Measurements from ENCODE around the gene ATF7IP. TPM values are rescaled to one million over a fixed set of nuclear protein-coding genes. Genes with fewer than 3 reads are reported as not detected.

The ATF7IP gene
- total RNA-seq, 1 donor from 2014 or later, result 212 TPM

DNA sequence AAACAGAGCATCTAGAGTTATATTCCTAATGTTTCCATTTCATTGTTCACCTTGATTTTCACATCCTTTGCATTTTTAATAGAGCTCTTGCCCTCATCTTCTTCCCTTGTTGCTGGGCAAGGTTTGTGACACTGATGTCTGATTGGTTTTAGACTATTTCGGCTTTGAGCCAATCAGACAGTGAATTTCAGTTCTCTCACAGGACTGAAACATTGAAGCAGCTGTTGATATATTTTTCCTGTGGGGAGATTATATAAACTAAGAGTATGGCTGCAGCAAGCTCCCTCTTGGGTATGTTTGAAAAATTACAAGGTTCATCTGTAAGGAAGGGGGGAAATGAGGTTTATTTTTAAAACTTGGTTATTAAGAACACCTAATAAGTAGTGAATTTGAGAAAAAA lies 51.2 kb downstream of the ATF7IP start:
- Mint-ChIP-seq H3K4me1 (peaks cover 42% of the 10 kb centered on the region), H3K36me3 (ENCODE audit: low read depth) (peaks cover 24% of the 10 kb centered on the region), H3K27ac (ENCODE audit: unreplicated experiment) (peak overlapping the region; percentile 58), H3K27me3 (ENCODE audit: low read depth) (no peaks in the 10 kb centered on the region), H3K4me3 (peak overlapping the region; percentile 81), H3K9me3 (peaks cover 4% of the 10 kb centered on the region)
- DNase-seq (ENCODE audit: low read depth, low spot score), result peak; percentile 46
- TF ChIP-seq, protein P1, sequence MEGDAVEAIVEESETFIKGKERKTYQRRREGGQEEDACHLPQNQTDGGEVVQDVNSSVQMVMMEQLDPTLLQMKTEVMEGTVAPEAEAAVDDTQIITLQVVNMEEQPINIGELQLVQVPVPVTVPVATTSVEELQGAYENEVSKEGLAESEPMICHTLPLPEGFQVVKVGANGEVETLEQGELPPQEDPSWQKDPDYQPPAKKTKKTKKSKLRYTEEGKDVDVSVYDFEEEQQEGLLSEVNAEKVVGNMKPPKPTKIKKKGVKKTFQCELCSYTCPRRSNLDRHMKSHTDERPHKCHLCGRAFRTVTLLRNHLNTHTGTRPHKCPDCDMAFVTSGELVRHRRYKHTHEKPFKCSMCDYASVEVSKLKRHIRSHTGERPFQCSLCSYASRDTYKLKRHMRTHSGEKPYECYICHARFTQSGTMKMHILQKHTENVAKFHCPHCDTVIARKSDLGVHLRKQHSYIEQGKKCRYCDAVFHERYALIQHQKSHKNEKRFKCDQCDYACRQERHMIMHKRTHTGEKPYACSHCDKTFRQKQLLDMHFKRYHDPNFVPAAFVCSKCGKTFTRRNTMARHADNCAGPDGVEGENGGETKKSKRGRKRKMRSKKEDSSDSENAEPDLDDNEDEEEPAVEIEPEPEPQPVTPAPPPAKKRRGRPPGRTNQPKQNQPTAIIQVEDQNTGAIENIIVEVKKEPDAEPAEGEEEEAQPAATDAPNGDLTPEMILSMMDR (conservative IDR thresholded peaks at IDR 0.05), result peak; percentile 40

GRCh38 chr12:14417715-14418114 lies 52.2 kb downstream of the ATF7IP start:
- Mint-ChIP-seq H3K4me3 (peak overlapping the region; percentile 90), H3K4me1 (peaks cover 47% of the 10 kb centered on the region), H3K36me3 (ENCODE audit: low read depth) (peaks cover 29% of the 10 kb centered on the region), H3K9me3 (peaks cover 10% of the 10 kb centered on the region), H3K27me3 (ENCODE audit: low read depth) (no peaks in the 10 kb centered on the region), H3K27ac (ENCODE audit: unreplicated experiment) (peak overlapping the region; percentile 94)
- TF ChIP-seq, protein P1 (conservative IDR thresholded peaks at IDR 0.05), result no peak
- DNase-seq (ENCODE audit: low read depth, low spot score), result peak; percentile 61

GRCh38 chr12:14418451-14418890 lies 53.0 kb downstream of the ATF7IP start:
- peak overlapping the region; percentile 83 for H3K27ac Mint-ChIP-seq (ENCODE audit: unreplicated experiment)
- peaks cover 17% of the 10 kb centered on the region for H3K9me3 Mint-ChIP-seq

DNA sequence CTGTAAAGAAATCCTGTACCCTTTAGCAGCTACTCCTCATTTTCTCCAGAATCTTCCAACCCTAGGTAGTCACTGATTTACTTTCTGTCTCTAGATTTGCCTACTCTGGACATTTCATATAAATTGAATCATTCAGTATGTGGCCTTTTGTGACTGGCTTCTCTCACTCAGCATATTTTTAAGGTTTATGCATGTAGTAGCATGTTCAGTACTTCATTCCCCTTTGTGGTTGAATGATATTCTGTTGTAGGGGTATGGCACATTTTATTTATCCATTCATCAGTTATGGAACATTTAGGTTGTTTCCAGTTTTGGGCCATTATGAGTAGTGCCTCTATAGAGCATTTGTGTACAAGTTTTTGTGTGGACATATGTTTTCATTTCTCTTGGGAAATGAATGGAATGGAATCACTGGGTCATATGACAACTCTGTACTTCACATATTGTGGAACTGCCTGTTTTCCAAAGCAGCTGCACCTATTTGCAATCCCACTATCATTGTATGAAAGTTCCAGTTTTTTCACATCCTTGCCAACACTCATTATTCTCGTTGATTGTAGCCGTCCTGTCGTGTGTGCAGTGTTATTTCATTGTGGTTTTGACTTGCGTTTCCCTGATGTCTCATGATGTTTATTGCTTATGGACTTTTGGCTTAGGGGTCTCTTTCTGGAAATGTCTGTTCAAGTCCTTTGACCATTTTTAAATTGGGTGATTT lies 57.2 kb downstream of the ATF7IP start:
- Mint-ChIP-seq H3K9me3 (peaks cover 32% of the 10 kb centered on the region), H3K36me3 (ENCODE audit: low read depth) (peaks cover 67% of the 10 kb centered on the region), H3K27me3 (ENCODE audit: low read depth) (no peaks in the 10 kb centered on the region), H3K4me1 (peaks cover 46% of the 10 kb centered on the region), H3K4me3 (peak overlapping the region; percentile 61), H3K27ac (ENCODE audit: unreplicated experiment) (no peak overlapping the region)
- TF ChIP-seq, protein P1 (conservative IDR thresholded peaks at IDR 0.05), result no peak
- DNase-seq (ENCODE audit: low read depth, low spot score), result no peak

More at GRCh38 chr12:14418451-14418890, 53.0 kb downstream of the ATF7IP start:
- Mint-ChIP-seq H3K4me3 (peak overlapping the region; percentile 91), H3K4me1 (peaks cover 47% of the 10 kb centered on the region), H3K27me3 (ENCODE audit: low read depth) (no peaks in the 10 kb centered on the region), H3K36me3 (ENCODE audit: low read depth) (peaks cover 33% of the 10 kb centered on the region)
- no peak for DNase-seq (ENCODE audit: low read depth, low spot score)
- TF ChIP-seq, protein P1 (conservative IDR thresholded peaks at IDR 0.05), result peak; percentile 79

DNA sequence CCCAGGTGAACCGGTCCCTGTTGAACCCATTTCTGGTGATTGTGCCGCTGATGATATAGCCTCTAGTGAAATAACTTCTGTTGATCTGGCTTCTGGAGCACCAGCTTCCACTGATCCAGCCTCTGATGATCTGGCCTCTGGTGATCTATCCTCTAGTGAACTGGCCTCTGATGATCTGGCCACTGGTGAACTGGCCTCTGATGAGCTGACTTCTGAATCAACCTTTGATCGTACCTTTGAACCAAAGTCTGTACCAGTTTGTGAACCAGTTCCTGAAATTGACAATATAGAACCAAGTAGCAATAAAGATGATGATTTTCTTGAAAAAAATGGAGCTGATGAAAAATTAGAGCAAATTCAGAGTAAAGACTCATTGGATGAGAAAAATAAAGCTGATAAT lies 59.1 kb downstream of the ATF7IP start:
- Mint-ChIP-seq H3K27me3 (ENCODE audit: low read depth) (no peaks in the 10 kb centered on the region), H3K4me3 (peak overlapping the region; percentile 54), H3K9me3 (peaks cover 35% of the 10 kb centered on the region), H3K4me1 (peaks cover 52% of the 10 kb centered on the region), H3K27ac (ENCODE audit: unreplicated experiment) (no peak overlapping the region), H3K36me3 (ENCODE audit: low read depth) (peaks cover 83% of the 10 kb centered on the region)
- TF ChIP-seq, protein P1 (conservative IDR thresholded peaks at IDR 0.05), result no peak
- no peak for DNase-seq (ENCODE audit: low read depth, low spot score)
